GM12878 (cell line): ENCODE results near the gene SIDT2.

ENCODE experiments used
- CTCF ChIP-seq, 3 experiments: IDR thresholded peaks in 2 of 3; conservative IDR thresholded peaks in 1 of 3; 2 replicates each; pipeline ENCODE4 v1.5.1; 2011; ENCODE audit warnings: low read depth in 3 of 3, low read length in 3 of 3, mild to moderate bottlenecking in 3 of 3, control low read depth in 2 of 3, moderate library complexity in 2 of 3, inconsistent platforms in 1 of 3, mixed read lengths in 1 of 3; ENCODE audit not compliant: control insufficient read depth in 2 of 3, insufficient read depth in 1 of 3; ENCODE audit errors: extremely low read depth in 1 of 3
- DPF2 ChIP-seq: fragments of 450-650 bp; IDR thresholded peaks from 2 replicates; pipeline ENCODE4 v1.6.1; 2017; ENCODE audit warnings: mild to moderate bottlenecking
- RCOR1 ChIP-seq: conservative IDR thresholded peaks from 2 replicates; pipeline ENCODE4 v1.6.1; 2012; ENCODE audit warnings: low read depth, low read length, improper control_type of control experiment
- TCF12 ChIP-seq: IDR thresholded peaks from 2 replicates; pipeline ENCODE4 v1.6.1; 2011; ENCODE audit warnings: low read depth, mild to moderate bottlenecking, low read length
- ZBTB40 ChIP-seq: fragments of 450-650 bp; IDR thresholded peaks from 2 replicates; pipeline ENCODE4 v1.6.1; 2016; ENCODE audit warnings: mild to moderate bottlenecking, moderate library complexity, borderline replicate concordance

GRCh38 chr11:117228091-117228490 lies 49.5 kb downstream of the SIDT2 start:
- no peak for TF ChIP-seq ZBTB40
- TF ChIP-seq RCOR1 = no peak
- TF ChIP-seq DPF2 = no peak
- TF ChIP-seq CTCF (IDR thresholded peaks at IDR 0.05 in 2 of 3, conservative IDR thresholded peaks at IDR 0.05 in 1 of 3; ENCODE audit: control insufficient read depth in 2 of 3, extremely low read depth in 1 of 3, insufficient read depth in 1 of 3, low read depth in 3 of 3, low read length in 3 of 3) = no peak
- TF ChIP-seq TCF12 = no peak
